NT2/D1 (cell line): ENCODE results near the gene RSRC1.

Experiments used
- SUZ12 ChIP-seq: IDR thresholded peaks from 2 replicates; pipeline ENCODE4 v1.6.1; 2011; ENCODE audit not compliant: insufficient read length, insufficient read depth; ENCODE audit errors: extremely low read depth
- YY1 ChIP-seq: IDR thresholded peaks from 2 replicates; pipeline ENCODE4 v1.6.1; 2011; ENCODE audit not compliant: insufficient read length, insufficient read depth
- ZNF274 ChIP-seq: IDR thresholded peaks from 2 replicates; pipeline ENCODE4 v1.6.1; 2011; ENCODE audit warnings: mild to moderate bottlenecking, low read depth, low read length

DNA sequence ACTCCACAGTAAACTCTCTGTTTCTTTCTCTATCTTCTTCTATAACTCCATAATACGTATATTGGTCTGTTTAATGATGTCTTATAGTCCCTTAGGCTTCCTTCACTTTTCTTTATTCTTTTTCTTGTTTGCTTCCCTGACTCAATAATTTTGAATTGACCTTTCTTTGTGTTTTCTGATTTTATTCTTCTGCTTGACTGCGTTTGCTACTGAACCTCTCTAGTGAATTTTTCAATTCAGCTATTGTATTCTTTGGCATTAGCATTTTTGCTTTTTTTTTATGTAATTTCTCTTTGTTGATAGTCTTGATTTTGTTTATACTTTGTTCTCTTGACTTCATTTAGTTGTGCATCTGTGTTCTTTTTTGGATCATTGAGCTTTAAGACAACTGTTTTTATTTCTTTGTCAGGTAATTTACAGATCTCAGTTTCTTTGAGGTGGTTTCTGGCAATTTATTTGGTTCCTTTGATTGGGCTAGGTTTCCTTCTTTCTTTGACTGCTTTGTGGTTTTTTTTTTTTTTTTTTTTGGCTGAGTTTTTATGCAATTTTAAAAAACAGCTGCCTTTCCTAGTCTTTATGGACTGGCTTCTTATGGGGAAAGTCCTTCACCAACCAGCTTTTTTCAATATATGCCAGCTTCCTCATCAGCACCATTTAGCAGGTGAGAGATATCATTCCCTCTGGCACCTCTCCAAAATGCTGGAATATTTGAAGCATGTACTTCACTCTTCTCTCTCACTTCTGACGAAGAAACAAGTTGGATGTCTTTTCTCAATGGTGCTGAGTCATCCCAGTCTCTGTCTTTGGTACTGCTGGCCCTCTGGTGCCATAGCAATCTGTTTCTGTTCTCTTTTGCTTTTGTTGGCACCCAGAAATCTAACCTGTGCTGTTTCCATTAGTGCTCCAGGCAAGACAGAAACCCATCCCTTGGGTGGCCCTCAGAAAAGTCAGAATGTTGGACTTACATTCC, 17.6 kb downstream of the RSRC1 start:
- no peak for TF ChIP-seq YY1
- TF ChIP-seq SUZ12: no peak
- TF ChIP-seq ZNF274: no peak
